ENCODE data around the gene PLEKHA5. TPM values are rescaled to one million over a fixed set of nuclear protein-coding genes. Genes with fewer than 3 reads are reported as not detected.

PLEKHA5 gene
- total RNA-seq, 2 donors from 2014 or later: 24.4 to 41.7 TPM

- intact Hi-C loops (cut with DNase I): no loop called here
- Histone ChIP-seq H3K4me3 (no peak overlapping the region), H3K9me3 (no peaks in the 10 kb centered on the region), H3K4me1 (replicated peaks) (no peaks in the 10 kb centered on the region), H3K27ac (no peak overlapping the region), H3K36me3 (no peaks in the 10 kb centered on the region), H3K27me3 (replicated peaks; ENCODE audit: insufficient read depth) (no peaks in the 10 kb centered on the region)
- no peak for TF ChIP-seq POLR2A (IDR thresholded peaks at IDR 0.05)
- TF ChIP-seq POLR2AphosphoS5 (IDR thresholded peaks at IDR 0.05): no peak
- TF ChIP-seq CTCF (IDR thresholded peaks at IDR 0.05): no peak
- no peak for DNase-seq (ENCODE audit: low spot score)
- 96% methylated on average over 6 of the region's 6 CpGs for WGBS
Measured at GRCh38 chr12:19203539-19204506, 74.3 kb downstream of the PLEKHA5 start.

GRCh38 chr12:19205120-19205519 lies 75.6 kb downstream of the PLEKHA5 start:
- 62% methylated on average over 4 of the region's 4 CpGs for WGBS
- no peaks in the 10 kb centered on the region for H3K9me3 ChIP-seq
- no peak overlapping the region for H3K27ac ChIP-seq
- H3K4me1 ChIP-seq (replicated peaks): no peaks in the 10 kb centered on the region
- TF ChIP-seq POLR2AphosphoS5 (IDR thresholded peaks at IDR 0.05) (no peak), CTCF (IDR thresholded peaks at IDR 0.05) (no peak), POLR2A (IDR thresholded peaks at IDR 0.05) (no peak)
- intact Hi-C loops (cut with DNase I): no loop called here
- H3K27me3 ChIP-seq (replicated peaks; ENCODE audit: insufficient read depth): no peaks in the 10 kb centered on the region
- no peaks in the 10 kb centered on the region for H3K36me3 ChIP-seq
- no peak for DNase-seq (ENCODE audit: low spot score)
- no peak overlapping the region for H3K4me3 ChIP-seq

- Histone ChIP-seq H3K36me3 (no peaks in the 10 kb centered on the region), H3K27ac (no peak overlapping the region), H3K27me3 (replicated peaks; ENCODE audit: insufficient read depth) (no peaks in the 10 kb centered on the region), H3K4me1 (replicated peaks) (no peaks in the 10 kb centered on the region), H3K4me3 (no peak overlapping the region), H3K9me3 (no peaks in the 10 kb centered on the region)
- intact Hi-C loops (cut with DNase I): no loop called here
- WGBS: 48% methylated on average over 4 of the region's 4 CpGs
- no peak for DNase-seq (ENCODE audit: low spot score)
- TF ChIP-seq CTCF (IDR thresholded peaks at IDR 0.05) (no peak), POLR2A (IDR thresholded peaks at IDR 0.05) (no peak), POLR2AphosphoS5 (IDR thresholded peaks at IDR 0.05) (no peak)
Measured at GRCh38 chr12:19206493-19207077, 77.1 kb downstream of the PLEKHA5 start.

GRCh38 chr12:19208456-19208855 lies 78.9 kb downstream of the PLEKHA5 start:
- WGBS: 44% methylated on average over 2 of the region's 2 CpGs
- intact Hi-C loops (cut with DNase I): no loop called here

More at GRCh38 chr12:19208456-19208855, 78.9 kb downstream of the PLEKHA5 start:
- Histone ChIP-seq H3K9me3 (no peaks in the 10 kb centered on the region), H3K27me3 (replicated peaks; ENCODE audit: insufficient read depth) (no peaks in the 10 kb centered on the region), H3K4me3 (no peak overlapping the region), H3K4me1 (replicated peaks) (no peaks in the 10 kb centered on the region), H3K36me3 (no peaks in the 10 kb centered on the region), H3K27ac (no peak overlapping the region)
- no peak for DNase-seq (ENCODE audit: low spot score)
- TF ChIP-seq POLR2AphosphoS5 (IDR thresholded peaks at IDR 0.05) (no peak), POLR2A (IDR thresholded peaks at IDR 0.05) (no peak), CTCF (IDR thresholded peaks at IDR 0.05) (no peak)
